IPS DF 6.9 (cell line): ENCODE measurements around the gene TMEM109.
A peak's percentile ranks its signal among the peaks of the same experiment; 100 is the strongest.

ENCODE experiments used
- DNase-seq: peaks from one replicate; pipeline ENCODE4 v3.0.0-alpha.2; 2013; ENCODE audit warnings: low read depth, low spot score
- H3K27ac ChIP-seq: one replicate; pipeline ENCODE4 v1.5.1; 2013; ENCODE audit warnings: low read length, control low read depth
- H3K27me3 ChIP-seq: 2 replicates; pipeline ENCODE4 v1.6.1; 2013; ENCODE audit warnings: mild to moderate bottlenecking, low read length; ENCODE audit not compliant: control insufficient read depth, insufficient read depth
- H3K36me3 ChIP-seq: 2 replicates; pipeline ENCODE4 v1.6.1; 2013; ENCODE audit warnings: low read length; ENCODE audit not compliant: control insufficient read depth, insufficient read depth
- H3K4me1 ChIP-seq: 2 replicates; pipeline ENCODE4 v1.6.1; 2013; ENCODE audit warnings: low read length; ENCODE audit not compliant: control insufficient read depth, insufficient read depth
- H3K4me3 ChIP-seq: 2 replicates; pipeline ENCODE4 v1.5.1; 2013; ENCODE audit warnings: mild to moderate bottlenecking, low read length
- H3K9me3 ChIP-seq: 2 replicates; pipeline ENCODE4 v1.6.1; 2013; ENCODE audit warnings: low read length, inconsistent platforms; ENCODE audit not compliant: control insufficient read depth, insufficient read depth
- WGBS: extraction: QIAGEN DNeasy Blood & Tissue Kit; methylation state at CpG from one replicate; pipeline ENCODE4 v1.1.7; 2013; ENCODE audit warnings: mixed read lengths, missing lambda C conversion rate; ENCODE audit not compliant: insufficient read length, insufficient coverage; 5-methylcytosine and 5-hydroxymethylcytosine counted together

The TMEM109 gene

GRCh38 chr11:60912223-60912850 lies 1.6 kb upstream of the TMEM109 start:
- WGBS = 100% methylated on average over 1 of the region's 12 CpGs
- no peaks in the 10 kb centered on the region for H3K27me3 ChIP-seq
- no peaks in the 10 kb centered on the region for H3K36me3 ChIP-seq
- H3K27ac ChIP-seq = no peak overlapping the region
- no peak for DNase-seq
- H3K4me3 ChIP-seq = no peak overlapping the region; the same call in 1 of the 2 replicates
- no peaks in the 10 kb centered on the region for H3K9me3 ChIP-seq
- H3K4me1 ChIP-seq = peaks cover 5% of the 10 kb centered on the region; the same call in 1 of the 2 replicates

GRCh38 chr11:60912851-60913528 lies 968 bp upstream of the TMEM109 start:
- no peak overlapping the region; the same call in 1 of the 2 replicates for H3K4me3 ChIP-seq
- no peaks in the 10 kb centered on the region for H3K27me3 ChIP-seq
- H3K36me3 ChIP-seq = no peaks in the 10 kb centered on the region
- H3K27ac ChIP-seq = no peak overlapping the region
- no CpG with 5 or more reads among the region's 22 CpGs for WGBS
- no peak for DNase-seq
- peaks cover 5% of the 10 kb centered on the region; the same call in 1 of the 2 replicates for H3K4me1 ChIP-seq
- no peaks in the 10 kb centered on the region for H3K9me3 ChIP-seq

- DNase-seq = no peak
- H3K4me3 ChIP-seq = peak overlapping the region; percentile 33; the same call in 1 of the 2 replicates
- no CpG with 5 or more reads among the region's 31 CpGs for WGBS
- no peaks in the 10 kb centered on the region for H3K27me3 ChIP-seq
- peaks cover 6% of the 10 kb centered on the region for H3K4me1 ChIP-seq
- no peaks in the 10 kb centered on the region for H3K36me3 ChIP-seq
- H3K9me3 ChIP-seq = no peaks in the 10 kb centered on the region
- H3K27ac ChIP-seq = no peak overlapping the region
Observed at GRCh38 chr11:60914633-60915247, 782 bp downstream of the TMEM109 start.

GRCh38 chr11:60915248-60915914 lies 1.4 kb downstream of the TMEM109 start:
- Histone ChIP-seq H3K9me3 (no peaks in the 10 kb centered on the region), H3K27me3 (no peaks in the 10 kb centered on the region), H3K27ac (no peak overlapping the region), H3K4me1 (peaks cover 6% of the 10 kb centered on the region), H3K4me3 (peak overlapping the region; percentile 33; the same call in 1 of the 2 replicates), H3K36me3 (no peaks in the 10 kb centered on the region; the same call in 1 of the 2 replicates)
- no peak for DNase-seq
- no CpG with 5 or more reads among the region's 17 CpGs for WGBS

- peaks cover 2% of the 10 kb centered on the region; the same call in 1 of the 2 replicates for H3K36me3 ChIP-seq
- peaks cover 6% of the 10 kb centered on the region for H3K4me1 ChIP-seq
- H3K27me3 ChIP-seq = no peaks in the 10 kb centered on the region
- H3K9me3 ChIP-seq = no peaks in the 10 kb centered on the region
- no peak for DNase-seq
- no CpG with 5 or more reads among the region's 3 CpGs for WGBS
- no peak overlapping the region for H3K4me3 ChIP-seq
- H3K27ac ChIP-seq = no peak overlapping the region
Observed at GRCh38 chr11:60916669-60917206, 2.8 kb downstream of the TMEM109 start.

GRCh38 chr11:60917267-60917666 lies 3.3 kb downstream of the TMEM109 start:
- H3K9me3 ChIP-seq = no peaks in the 10 kb centered on the region
- no peak for DNase-seq
- no peak overlapping the region for H3K27ac ChIP-seq
- peaks cover 6% of the 10 kb centered on the region for H3K4me1 ChIP-seq
- H3K27me3 ChIP-seq = no peaks in the 10 kb centered on the region
- WGBS = no CpG with 5 or more reads among the region's 1 CpG
- H3K4me3 ChIP-seq = no peak overlapping the region
- peaks cover 3% of the 10 kb centered on the region; the same call in 1 of the 2 replicates for H3K36me3 ChIP-seq

- Histone ChIP-seq H3K4me3 (no peak overlapping the region), H3K9me3 (no peaks in the 10 kb centered on the region), H3K4me1 (peaks cover 5% of the 10 kb centered on the region), H3K27ac (no peak overlapping the region), H3K36me3 (peaks cover 3% of the 10 kb centered on the region; the same call in 1 of the 2 replicates), H3K27me3 (no peaks in the 10 kb centered on the region)
- WGBS = no CpG with 5 or more reads among the region's 4 CpGs
- no peak for DNase-seq
Observed at GRCh38 chr11:60918251-60918938, 4.4 kb downstream of the TMEM109 start.

GRCh38 chr11:60918939-60919265 lies 4.9 kb downstream of the TMEM109 start:
- Histone ChIP-seq H3K4me1 (peaks cover 9% of the 10 kb centered on the region), H3K9me3 (no peaks in the 10 kb centered on the region), H3K27me3 (no peaks in the 10 kb centered on the region), H3K36me3 (peaks cover 3% of the 10 kb centered on the region; the same call in 1 of the 2 replicates), H3K27ac (no peak overlapping the region), H3K4me3 (no peak overlapping the region)
- DNase-seq = no peak
- WGBS = no CpG with 5 or more reads among the region's 2 CpGs

GRCh38 chr11:60919320-60919719 lies 5.4 kb downstream of the TMEM109 start:
- peaks cover 3% of the 10 kb centered on the region; the same call in 1 of the 2 replicates for H3K36me3 ChIP-seq
- WGBS = no CpG with 5 or more reads among the region's 1 CpG
- no peaks in the 10 kb centered on the region for H3K27me3 ChIP-seq
- no peaks in the 10 kb centered on the region for H3K9me3 ChIP-seq
- no peak overlapping the region for H3K27ac ChIP-seq
- no peak for DNase-seq
- peaks cover 9% of the 10 kb centered on the region for H3K4me1 ChIP-seq
- H3K4me3 ChIP-seq = no peak overlapping the region
